ENCODE measurements around the gene TNFRSF19.

TNFRSF19 gene

GRCh38 chr13:23684647-23685046 is 114.4 kb downstream of the TNFRSF19 start:
- no peak for DNase-seq (ENCODE audit: insufficient read length, low spot score)
- TF ChIP-seq CTCF (IDR thresholded peaks at IDR 0.05; ENCODE audit: insufficient read depth, missing control alignments), result no peak
- FAIRE-seq, result no peak

- FAIRE-seq (no peak), DNase-seq (ENCODE audit: insufficient read length, low spot score) (no peak)
- no peak for TF ChIP-seq CTCF (IDR thresholded peaks at IDR 0.05; ENCODE audit: insufficient read depth, missing control alignments)
Observed at GRCh38 chr13:23685416-23685815, 115.2 kb downstream of the TNFRSF19 start.

- DNase-seq (ENCODE audit: insufficient read length, low spot score), result no peak
- FAIRE-seq, result no peak
- TF ChIP-seq CTCF (IDR thresholded peaks at IDR 0.05; ENCODE audit: insufficient read depth, missing control alignments), result no peak
Observed at GRCh38 chr13:23686948-23687347, 116.7 kb downstream of the TNFRSF19 start.

GRCh38 chr13:23687614-23688013 is 117.4 kb downstream of the TNFRSF19 start:
- FAIRE-seq (no peak), DNase-seq (ENCODE audit: insufficient read length, low spot score) (no peak)
- no peak for TF ChIP-seq CTCF (IDR thresholded peaks at IDR 0.05; ENCODE audit: insufficient read depth, missing control alignments)

GRCh38 chr13:23688336-23688735 is 118.1 kb downstream of the TNFRSF19 start:
- no peak for TF ChIP-seq CTCF (IDR thresholded peaks at IDR 0.05; ENCODE audit: insufficient read depth, missing control alignments)
- DNase-seq (ENCODE audit: insufficient read length, low spot score), result no peak
- FAIRE-seq, result no peak

GRCh38 chr13:23690668-23691067 is 120.5 kb downstream of the TNFRSF19 start:
- DNase-seq (ENCODE audit: insufficient read length, low spot score), result no peak
- FAIRE-seq, result no peak
- no peak for TF ChIP-seq CTCF (IDR thresholded peaks at IDR 0.05; ENCODE audit: insufficient read depth, missing control alignments)

- DNase-seq (ENCODE audit: insufficient read length, low spot score) (no peak), FAIRE-seq (no peak)
- no peak for TF ChIP-seq CTCF (IDR thresholded peaks at IDR 0.05; ENCODE audit: insufficient read depth, missing control alignments)
Observed at GRCh38 chr13:23692816-23693215, 122.6 kb downstream of the TNFRSF19 start.

Data from D721Med (cell line).